Colonic mucosa (tissue), 4 donors: Measurements from ENCODE around the gene PKNOX2. TPM values are rescaled to one million over a fixed set of nuclear protein-coding genes. Genes with fewer than 3 reads are reported as not detected.

ENCODE experiments used
- DNase-seq: peaks from one replicate; pipeline ENCODE4 v3.0.0-alpha.2; 2020
- H3K27ac ChIP-seq: fragments of 200-600 bp; one replicate; pipeline ENCODE4 v1.8.0; 2021
- H3K27me3 ChIP-seq: fragments of 200-600 bp; one replicate; pipeline ENCODE4 v1.8.0; 2021
- H3K36me3 ChIP-seq: fragments of 200-600 bp; one replicate; pipeline ENCODE4 v1.8.0; 2021
- H3K4me1 ChIP-seq: fragments of 200-600 bp; one replicate; pipeline ENCODE4 v1.8.0; 2021; ENCODE audit warnings: mild to moderate bottlenecking
- H3K4me3 ChIP-seq: fragments of 200-600 bp; one replicate; pipeline ENCODE4 v1.8.0; 2021
- H3K9ac ChIP-seq, 2 donors: one replicate each; pipeline ENCODE4 v1.7.0; 2013; ENCODE audit warnings: control low read depth in 2 of 2, low read depth in 2 of 2, low read length in 2 of 2
- H3K9me3 ChIP-seq: fragments of 200-600 bp; one replicate; pipeline ENCODE4 v1.8.0; 2021
- intact Hi-C: fragments of 100-400 bp; cut with DNase I; formaldehyde crosslinking; loops from one replicate; pipeline ENCODE4 v1.14.1; 2022
- total RNA-seq, 2 donors: library from RNA; stranded (reverse); fragmentation: NEBNext Ultra II Directional in 1 of 2; extraction: Animal tissue kit (Norgen Biotek cat#: 25700) in 1 of 2; gene quantifications; one replicate each; pipeline ENCODE4 v1.2.1, GENCODE V29; 2021
- TF ChIP-seq, protein P1 (sequence below): fragments of 200-600 bp; IDR thresholded peaks from one replicate; pipeline ENCODE4 v1.8.0; 2022; ENCODE audit warnings: antibody characterized with exemption, mild to moderate bottlenecking
- donor health status: healthy.
- donor health status: DM: no; HTN: no; CAD: no.
- donor health status: DM: no; HTN: no; CAD: no.

PKNOX2 gene
- total RNA-seq, 2 donors from 2014 or later: 0.52 to 1.3 TPM

DNA sequence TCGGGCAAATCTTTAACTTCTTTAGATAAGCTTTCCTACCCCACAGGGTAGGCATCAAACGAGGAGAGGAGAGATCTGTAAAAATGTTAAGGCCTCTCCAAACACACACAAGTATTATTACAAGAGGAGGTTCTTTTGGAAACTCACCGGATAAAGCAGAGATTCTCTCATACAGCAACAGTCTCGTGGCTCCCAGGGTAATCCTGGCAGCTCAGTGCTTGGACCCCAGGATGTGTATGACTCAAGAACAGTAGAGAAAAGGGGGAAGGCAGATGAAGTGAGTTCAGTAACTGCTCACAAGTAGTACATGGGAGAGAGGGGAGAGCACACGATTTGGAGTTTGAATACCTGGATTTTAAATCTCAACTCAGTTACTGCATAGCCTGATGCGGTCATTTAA lies 210.6 kb downstream of the PKNOX2 start:
- H3K27me3 ChIP-seq: no peaks in the 10 kb centered on the region
- H3K36me3 ChIP-seq: no peaks in the 10 kb centered on the region
- H3K9me3 ChIP-seq: no peaks in the 10 kb centered on the region
- H3K4me3 ChIP-seq: no peak overlapping the region
- intact Hi-C loops: no loop called here
- DNase-seq: no peak
- TF ChIP-seq, protein P1, sequence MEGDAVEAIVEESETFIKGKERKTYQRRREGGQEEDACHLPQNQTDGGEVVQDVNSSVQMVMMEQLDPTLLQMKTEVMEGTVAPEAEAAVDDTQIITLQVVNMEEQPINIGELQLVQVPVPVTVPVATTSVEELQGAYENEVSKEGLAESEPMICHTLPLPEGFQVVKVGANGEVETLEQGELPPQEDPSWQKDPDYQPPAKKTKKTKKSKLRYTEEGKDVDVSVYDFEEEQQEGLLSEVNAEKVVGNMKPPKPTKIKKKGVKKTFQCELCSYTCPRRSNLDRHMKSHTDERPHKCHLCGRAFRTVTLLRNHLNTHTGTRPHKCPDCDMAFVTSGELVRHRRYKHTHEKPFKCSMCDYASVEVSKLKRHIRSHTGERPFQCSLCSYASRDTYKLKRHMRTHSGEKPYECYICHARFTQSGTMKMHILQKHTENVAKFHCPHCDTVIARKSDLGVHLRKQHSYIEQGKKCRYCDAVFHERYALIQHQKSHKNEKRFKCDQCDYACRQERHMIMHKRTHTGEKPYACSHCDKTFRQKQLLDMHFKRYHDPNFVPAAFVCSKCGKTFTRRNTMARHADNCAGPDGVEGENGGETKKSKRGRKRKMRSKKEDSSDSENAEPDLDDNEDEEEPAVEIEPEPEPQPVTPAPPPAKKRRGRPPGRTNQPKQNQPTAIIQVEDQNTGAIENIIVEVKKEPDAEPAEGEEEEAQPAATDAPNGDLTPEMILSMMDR: no peak
- no peaks in the 10 kb centered on the region for H3K4me1 ChIP-seq
- H3K9ac ChIP-seq: no peak overlapping the region
- no peak overlapping the region for H3K27ac ChIP-seq

DNA sequence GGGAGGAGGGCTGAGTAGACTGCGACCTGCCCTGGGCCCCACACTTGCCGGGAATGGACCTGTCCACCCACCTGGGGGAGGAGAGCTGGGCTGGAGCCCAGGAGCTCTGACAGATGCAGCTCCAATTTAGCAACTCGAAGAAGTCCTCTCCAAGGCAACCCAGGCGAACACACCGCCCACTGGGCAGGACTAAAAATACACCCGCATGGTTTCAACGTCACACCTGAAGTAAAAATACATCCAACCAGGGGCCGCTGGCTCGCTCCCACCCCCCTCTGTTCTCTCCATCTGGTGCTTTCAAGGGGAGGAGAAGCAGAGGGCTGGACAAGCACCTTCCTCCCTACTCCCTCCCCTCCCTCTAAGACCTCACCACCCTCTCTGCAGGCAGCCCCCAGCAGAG lies 211.6 kb downstream of the PKNOX2 start:
- Histone ChIP-seq H3K9me3 (no peaks in the 10 kb centered on the region), H3K36me3 (no peaks in the 10 kb centered on the region), H3K27ac (no peak overlapping the region), H3K27me3 (no peaks in the 10 kb centered on the region), H3K4me1 (no peaks in the 10 kb centered on the region), H3K4me3 (no peak overlapping the region), H3K9ac (no peak overlapping the region)
- DNase-seq: no peak
- intact Hi-C loops: no loop called here
- TF ChIP-seq, protein P1: no peak

DNA sequence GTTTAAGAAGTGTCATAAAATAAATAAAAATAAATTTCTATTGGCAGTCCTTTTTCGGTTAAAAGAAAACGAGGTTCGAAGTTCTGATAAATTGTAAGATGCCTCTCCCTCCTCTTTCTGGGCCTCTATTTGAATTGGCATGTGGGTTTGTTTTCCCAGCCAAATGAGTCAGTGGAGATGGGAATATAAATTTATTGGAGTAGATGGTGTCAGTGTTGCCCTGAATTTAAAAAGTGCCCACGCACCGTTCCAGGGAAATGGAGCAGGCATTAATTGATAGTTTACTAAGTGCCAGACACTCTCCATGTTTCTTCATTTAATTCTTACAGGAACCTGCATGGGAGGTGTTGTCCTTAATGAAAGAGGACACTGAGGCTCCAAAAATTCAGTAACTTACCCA lies 212.3 kb downstream of the PKNOX2 start:
- H3K27me3 ChIP-seq: no peaks in the 10 kb centered on the region
- H3K4me3 ChIP-seq: no peak overlapping the region
- no peak for DNase-seq
- H3K36me3 ChIP-seq: no peaks in the 10 kb centered on the region
- intact Hi-C loops: no loop called here
- no peak overlapping the region for H3K9ac ChIP-seq
- no peaks in the 10 kb centered on the region for H3K4me1 ChIP-seq
- no peak overlapping the region for H3K27ac ChIP-seq
- no peaks in the 10 kb centered on the region for H3K9me3 ChIP-seq
- TF ChIP-seq, protein P1: no peak

DNA sequence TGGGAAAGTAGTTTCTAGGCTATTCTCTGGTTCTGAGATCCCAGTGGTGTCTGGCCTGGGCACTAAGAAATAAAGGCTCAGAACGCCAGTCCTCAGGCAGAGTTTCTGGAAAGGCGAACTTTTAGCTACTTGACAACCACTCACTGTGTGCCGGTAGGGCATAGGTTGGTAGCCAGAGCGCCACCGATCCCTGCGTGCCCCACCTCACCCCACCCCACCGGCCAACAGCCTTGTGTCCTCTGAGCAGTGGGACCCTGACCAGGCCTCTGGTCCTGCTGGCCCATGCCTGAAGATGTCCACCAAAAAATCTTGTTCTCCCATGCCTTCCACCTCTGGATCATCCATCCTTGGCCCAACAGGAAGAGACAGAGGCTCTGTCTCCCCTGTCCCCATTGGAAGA lies 213.5 kb downstream of the PKNOX2 start:
- TF ChIP-seq, protein P1: no peak
- intact Hi-C loops: no loop called here
- no peaks in the 10 kb centered on the region for H3K4me1 ChIP-seq
- no peak for DNase-seq
- no peak overlapping the region for H3K4me3 ChIP-seq
- no peaks in the 10 kb centered on the region for H3K9me3 ChIP-seq
- H3K36me3 ChIP-seq: no peaks in the 10 kb centered on the region
- no peaks in the 10 kb centered on the region for H3K27me3 ChIP-seq
- no peak overlapping the region for H3K9ac ChIP-seq
- no peak overlapping the region for H3K27ac ChIP-seq

DNA sequence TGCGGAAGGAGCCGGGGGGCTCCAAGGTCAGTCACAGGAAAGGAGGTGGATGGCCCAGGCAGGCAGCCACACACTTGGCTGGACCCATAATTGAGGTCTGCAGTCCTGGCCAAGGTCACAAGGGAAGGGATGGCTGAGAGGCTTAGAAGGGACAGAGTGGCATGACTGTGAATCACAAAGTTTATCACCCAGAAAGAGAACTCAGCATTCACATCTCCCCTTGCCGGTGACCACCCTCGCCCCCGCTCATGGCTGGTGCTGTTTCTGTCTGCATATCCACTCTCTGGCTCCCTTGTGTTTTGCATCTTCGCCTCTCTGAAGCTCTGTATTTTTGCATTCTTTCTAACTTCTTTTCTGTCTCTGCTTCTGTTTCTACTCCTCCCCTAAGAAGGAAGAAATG lies 214.0 kb downstream of the PKNOX2 start:
- intact Hi-C loops: no loop called here
- H3K4me1 ChIP-seq: no peaks in the 10 kb centered on the region
- H3K27ac ChIP-seq: no peak overlapping the region
- no peak for DNase-seq
- H3K4me3 ChIP-seq: no peak overlapping the region
- H3K9ac ChIP-seq: no peak overlapping the region
- no peaks in the 10 kb centered on the region for H3K9me3 ChIP-seq
- TF ChIP-seq, protein P1: no peak
- no peaks in the 10 kb centered on the region for H3K36me3 ChIP-seq
- H3K27me3 ChIP-seq: no peaks in the 10 kb centered on the region

DNA sequence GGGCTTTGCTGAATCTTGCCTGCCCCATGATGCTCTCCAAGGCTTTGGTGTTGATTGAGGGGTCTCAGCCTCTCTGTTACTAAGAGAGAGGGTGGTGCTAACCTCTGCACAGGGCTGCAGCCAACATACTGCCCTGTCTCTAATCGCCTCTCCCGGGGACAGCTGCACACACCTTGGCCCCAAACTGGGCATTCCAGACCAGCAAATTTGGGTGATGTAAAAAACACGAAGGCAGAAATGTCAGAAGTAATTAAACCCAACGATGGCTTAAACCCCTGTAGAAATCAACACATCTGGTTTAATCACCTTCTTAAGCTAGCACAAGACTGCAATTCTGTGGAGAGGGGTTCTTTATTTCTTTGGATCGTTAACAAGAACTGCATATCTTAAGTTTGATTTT lies 215.0 kb downstream of the PKNOX2 start:
- intact Hi-C loops: no loop called here
- DNase-seq: no peak
- H3K9ac ChIP-seq: no peak overlapping the region
- no peaks in the 10 kb centered on the region for H3K36me3 ChIP-seq
- H3K4me3 ChIP-seq: no peak overlapping the region
- H3K27ac ChIP-seq: no peak overlapping the region
- H3K4me1 ChIP-seq: no peaks in the 10 kb centered on the region
- TF ChIP-seq, protein P1: no peak
- no peaks in the 10 kb centered on the region for H3K27me3 ChIP-seq
- no peaks in the 10 kb centered on the region for H3K9me3 ChIP-seq
